Activated CD4-positive, alpha-beta T cell treated with anti-CD3 and anti-CD28 coated beads, Interleukin-2, amount 50 U/mL, for 4 hours (primary cell): ENCODE data around the gene SLIT3.

ENCODE experiments used
- DNase-seq, 2 experiments: peaks; one replicate each; pipeline ENCODE4 v3.0.0-alpha.2; 2020

The SLIT3 gene

GRCh38 chr5:169260896-169261569 lies 39.9 kb downstream of the SLIT3 start:
- no peak for DNase-seq

- DNase-seq, result no peak
Observed at GRCh38 chr5:169258372-169259000, 42.5 kb downstream of the SLIT3 start.

GRCh38 chr5:169256191-169256590 lies 44.7 kb downstream of the SLIT3 start:
- no peak for DNase-seq

GRCh38 chr5:169253071-169253470 lies 47.9 kb downstream of the SLIT3 start:
- DNase-seq, result no peak

GRCh38 chr5:169251333-169252084 lies 49.4 kb downstream of the SLIT3 start:
- DNase-seq, result no peak

- DNase-seq, result no peak
Observed at GRCh38 chr5:169250887-169251286, 50.1 kb downstream of the SLIT3 start.

GRCh38 chr5:169248996-169249395 lies 51.9 kb downstream of the SLIT3 start:
- no peak for DNase-seq

- DNase-seq, result no peak
Observed at GRCh38 chr5:169248550-169248949, 52.4 kb downstream of the SLIT3 start.

- no peak for DNase-seq
Observed at GRCh38 chr5:169244812-169245211, 56.1 kb downstream of the SLIT3 start.

GRCh38 chr5:169243651-169244422 lies 57.1 kb downstream of the SLIT3 start:
- DNase-seq, result no peak

GRCh38 chr5:169242849-169243186 lies 58.1 kb downstream of the SLIT3 start:
- DNase-seq, result no peak

- no peak for DNase-seq
Observed at GRCh38 chr5:169242175-169242848, 58.6 kb downstream of the SLIT3 start.

GRCh38 chr5:169229342-169229892 lies 71.5 kb downstream of the SLIT3 start:
- no peak for DNase-seq

GRCh38 chr5:169226895-169227294 lies 74.0 kb downstream of the SLIT3 start:
- DNase-seq, result no peak

GRCh38 chr5:169225830-169226356 lies 75.0 kb downstream of the SLIT3 start:
- DNase-seq, result no peak

- DNase-seq, result no peak
Observed at GRCh38 chr5:169223595-169223953, 77.4 kb downstream of the SLIT3 start.

- DNase-seq, result no peak
Observed at GRCh38 chr5:169222934-169223594, 77.9 kb downstream of the SLIT3 start.

GRCh38 chr5:169221519-169221918 lies 79.4 kb downstream of the SLIT3 start:
- DNase-seq, result no peak

- no peak for DNase-seq
Observed at GRCh38 chr5:169219961-169220360, 81.0 kb downstream of the SLIT3 start.

GRCh38 chr5:169219351-169219750 lies 81.6 kb downstream of the SLIT3 start:
- no peak for DNase-seq

GRCh38 chr5:169218861-169219260 lies 82.1 kb downstream of the SLIT3 start:
- DNase-seq, result no peak

- DNase-seq, result no peak
Observed at GRCh38 chr5:169218176-169218575, 82.8 kb downstream of the SLIT3 start.
